Keratinocyte (primary cell): ENCODE results near the gene CHST15.

ENCODE experiments used
- EZH2 ChIP-seq: IDR thresholded peaks from one replicate; pipeline ENCODE4 v1.6.1; 2012; ENCODE audit warnings: inconsistent platforms, mild to moderate bottlenecking, low read length, moderate library complexity
- TF ChIP-seq, protein P1 (sequence below), 3 experiments: IDR thresholded peaks in 1 of 3; conservative IDR thresholded peaks in 1 of 3; optimal IDR thresholded peaks in 1 of 3; 2 replicates in 2 of 3; 3 replicates in 1 of 3; pipeline versions ENCODE3 to v1.5.1; 2011; ENCODE audit warnings: low read length in 3 of 3, mild to moderate bottlenecking in 3 of 3, moderate library complexity in 2 of 3, control low read depth in 1 of 3, inconsistent platforms in 1 of 3; ENCODE audit not compliant: insufficient read depth in 2 of 3; ENCODE audit errors: extremely low read depth in 1 of 3

DNA sequence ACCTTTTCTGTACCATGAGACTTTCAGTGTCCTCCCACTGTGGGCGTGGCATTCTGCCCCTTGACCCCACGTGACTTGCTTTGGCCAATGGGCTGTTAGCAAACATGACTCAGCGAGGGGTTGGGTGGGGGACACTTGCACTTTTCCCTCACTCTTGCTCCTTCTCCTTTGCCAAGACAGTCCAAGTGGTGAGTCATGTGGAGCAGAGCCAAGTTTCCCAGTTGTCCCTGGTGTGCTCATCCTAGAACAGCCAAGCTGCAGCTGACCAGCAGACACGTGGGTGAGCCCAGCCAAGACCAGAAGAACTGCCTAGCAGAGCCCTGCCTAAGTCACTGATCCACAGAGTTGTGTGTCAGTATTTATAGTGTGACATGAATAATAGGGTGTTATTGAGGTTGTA is 119.0 kb downstream of the CHST15 start:
- TF ChIP-seq, protein P1, sequence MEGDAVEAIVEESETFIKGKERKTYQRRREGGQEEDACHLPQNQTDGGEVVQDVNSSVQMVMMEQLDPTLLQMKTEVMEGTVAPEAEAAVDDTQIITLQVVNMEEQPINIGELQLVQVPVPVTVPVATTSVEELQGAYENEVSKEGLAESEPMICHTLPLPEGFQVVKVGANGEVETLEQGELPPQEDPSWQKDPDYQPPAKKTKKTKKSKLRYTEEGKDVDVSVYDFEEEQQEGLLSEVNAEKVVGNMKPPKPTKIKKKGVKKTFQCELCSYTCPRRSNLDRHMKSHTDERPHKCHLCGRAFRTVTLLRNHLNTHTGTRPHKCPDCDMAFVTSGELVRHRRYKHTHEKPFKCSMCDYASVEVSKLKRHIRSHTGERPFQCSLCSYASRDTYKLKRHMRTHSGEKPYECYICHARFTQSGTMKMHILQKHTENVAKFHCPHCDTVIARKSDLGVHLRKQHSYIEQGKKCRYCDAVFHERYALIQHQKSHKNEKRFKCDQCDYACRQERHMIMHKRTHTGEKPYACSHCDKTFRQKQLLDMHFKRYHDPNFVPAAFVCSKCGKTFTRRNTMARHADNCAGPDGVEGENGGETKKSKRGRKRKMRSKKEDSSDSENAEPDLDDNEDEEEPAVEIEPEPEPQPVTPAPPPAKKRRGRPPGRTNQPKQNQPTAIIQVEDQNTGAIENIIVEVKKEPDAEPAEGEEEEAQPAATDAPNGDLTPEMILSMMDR (optimal IDR thresholded peaks at IDR 0.05 in 1 of 3, IDR thresholded peaks at IDR 0.05 in 1 of 3, conservative IDR thresholded peaks at IDR 0.05 in 1 of 3; ENCODE audit: extremely low read depth in 1 of 3, insufficient read depth in 2 of 3, low read length in 3 of 3), result no peak
- TF ChIP-seq EZH2, result no peak
